ENCODE data around the gene ZNF618. TPM values are rescaled to one million over a fixed set of nuclear protein-coding genes. Genes with fewer than 3 reads are reported as not detected.

ZNF618 gene
- polyA plus RNA-seq, 3 donors, result 0.53 to 1.9 (median 0.78) TPM

DNA sequence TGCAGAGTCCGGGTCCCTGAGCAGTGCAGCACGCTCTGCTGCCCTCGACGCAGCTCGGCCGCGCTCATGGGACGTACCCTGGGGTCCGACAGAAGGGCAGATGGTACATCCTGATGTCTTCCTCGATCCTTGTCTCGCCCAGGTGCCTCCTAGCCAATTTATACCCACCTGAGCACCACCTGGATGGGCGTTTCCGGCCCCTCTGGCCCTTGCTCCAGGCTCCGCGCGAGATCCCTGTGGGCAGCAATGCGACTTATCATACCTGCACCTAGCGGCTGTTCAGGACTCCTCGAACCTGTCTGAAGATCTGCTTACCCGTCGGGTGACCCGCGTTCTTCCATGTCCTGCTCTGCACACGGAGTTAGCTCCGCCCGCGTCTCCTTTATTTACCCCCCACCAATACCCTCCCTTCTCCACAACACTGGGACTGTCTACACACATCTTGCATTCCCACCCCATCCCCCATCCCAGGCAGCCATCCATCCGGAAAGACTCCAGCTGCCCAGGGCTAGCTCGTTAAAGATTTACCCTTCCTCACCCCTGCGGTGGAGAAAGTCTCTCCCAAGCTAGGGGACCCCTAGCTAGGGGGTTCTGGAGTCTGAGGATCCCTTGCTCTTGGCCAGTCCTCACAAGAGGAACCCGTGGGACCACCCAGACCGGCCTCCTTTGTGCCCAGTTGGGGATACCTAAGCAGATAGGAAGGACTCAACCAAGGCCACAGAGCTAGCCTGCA, 223.0 kb downstream of the ZNF618 start, which contains the start of gene KIF12:
Gene KIF12 (minus strand): TSS at position 357 of the 733 bp plus-strand sequence. CDS start 16 bp downstream, at position 341.
- peaks cover 4% of the 10 kb centered on the region for H3K4me1 Mint-ChIP-seq
- Histone ChIP-seq H3K4me1 (ENCODE audit: control insufficient read depth in 1 of 2, insufficient read depth in 2 of 2, low read length in 2 of 2) (peaks cover 0 to 8% of the 10 kb centered on the region in 2 donors), H2AFZ (ENCODE audit: insufficient read depth, low read depth, low read length, poor library complexity, severe bottlenecking) (peak within 1 kb of the TSS; percentile 41), H4K20me1 (ENCODE audit: insufficient read depth, low read length) (no peaks in the 10 kb centered on the region), H3K4me2 (replicated peaks; ENCODE audit: extremely low read depth, low read length, poor library complexity, severe bottlenecking) (peak within 1 kb of the TSS; percentile 68), H3K9me3 (replicated peaks in 1 of 2; ENCODE audit: control insufficient read depth in 1 of 2, insufficient read depth in 1 of 2, low read length in 2 of 2) (peaks cover 4 to 5% of the 10 kb centered on the region in 2 donors), H3K9ac (ENCODE audit: insufficient read depth, low read length, poor library complexity, severe bottlenecking) (peak within 1 kb of the TSS; percentile 15), H3K4me3 (replicated peaks in 1 of 3; ENCODE audit: low read depth in 2 of 3, low read length in 3 of 3) (peak within 1 kb of the TSS in 1 of 3 experiments; percentile 65), H3K27me3 (ENCODE audit: control insufficient read depth in 2 of 2, insufficient read depth in 2 of 2, low read length in 2 of 2) (peaks cover 3 to 28% of the 10 kb centered on the region in 2 donors), H3K36me3 (replicated peaks in 1 of 2; ENCODE audit: control insufficient read depth in 1 of 2, insufficient read depth in 2 of 2, low read length in 2 of 2) (no peaks in the 10 kb centered on the region), H3K79me2 (ENCODE audit: insufficient read depth, low read length) (no peaks in the 10 kb centered on the region), H3K27ac (ENCODE audit: low read depth in 1 of 2, low read length in 2 of 2) (no peak within 1 kb of the TSS)
- no peaks in the 10 kb centered on the region for H3K36me3 Mint-ChIP-seq
- no peak within 1 kb of the TSS for H3K27ac Mint-ChIP-seq
- peaks cover 26 to 61% (median 47%) of the 10 kb centered on the region in 3 donors for H3K27me3 Mint-ChIP-seq (ENCODE audit: low read depth in 3 of 3)
- peak within 1 kb of the TSS in 1 of 2 donors; percentile 70 for H3K4me3 Mint-ChIP-seq
- no peak for DNase-seq
- WGBS (ENCODE audit: insufficient coverage), result 68% methylated on average over 27 of the region's 32 CpGs
- TF ChIP-seq, protein P1, sequence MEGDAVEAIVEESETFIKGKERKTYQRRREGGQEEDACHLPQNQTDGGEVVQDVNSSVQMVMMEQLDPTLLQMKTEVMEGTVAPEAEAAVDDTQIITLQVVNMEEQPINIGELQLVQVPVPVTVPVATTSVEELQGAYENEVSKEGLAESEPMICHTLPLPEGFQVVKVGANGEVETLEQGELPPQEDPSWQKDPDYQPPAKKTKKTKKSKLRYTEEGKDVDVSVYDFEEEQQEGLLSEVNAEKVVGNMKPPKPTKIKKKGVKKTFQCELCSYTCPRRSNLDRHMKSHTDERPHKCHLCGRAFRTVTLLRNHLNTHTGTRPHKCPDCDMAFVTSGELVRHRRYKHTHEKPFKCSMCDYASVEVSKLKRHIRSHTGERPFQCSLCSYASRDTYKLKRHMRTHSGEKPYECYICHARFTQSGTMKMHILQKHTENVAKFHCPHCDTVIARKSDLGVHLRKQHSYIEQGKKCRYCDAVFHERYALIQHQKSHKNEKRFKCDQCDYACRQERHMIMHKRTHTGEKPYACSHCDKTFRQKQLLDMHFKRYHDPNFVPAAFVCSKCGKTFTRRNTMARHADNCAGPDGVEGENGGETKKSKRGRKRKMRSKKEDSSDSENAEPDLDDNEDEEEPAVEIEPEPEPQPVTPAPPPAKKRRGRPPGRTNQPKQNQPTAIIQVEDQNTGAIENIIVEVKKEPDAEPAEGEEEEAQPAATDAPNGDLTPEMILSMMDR (IDR thresholded peaks at IDR 0.05), result no peak
- intact Hi-C loops (cut with micrococcal nuclease), result no loop called here
- H3K9me3 Mint-ChIP-seq, result peaks cover 4 to 19% (median 16%) of the 10 kb centered on the region in 7 donors

DNA sequence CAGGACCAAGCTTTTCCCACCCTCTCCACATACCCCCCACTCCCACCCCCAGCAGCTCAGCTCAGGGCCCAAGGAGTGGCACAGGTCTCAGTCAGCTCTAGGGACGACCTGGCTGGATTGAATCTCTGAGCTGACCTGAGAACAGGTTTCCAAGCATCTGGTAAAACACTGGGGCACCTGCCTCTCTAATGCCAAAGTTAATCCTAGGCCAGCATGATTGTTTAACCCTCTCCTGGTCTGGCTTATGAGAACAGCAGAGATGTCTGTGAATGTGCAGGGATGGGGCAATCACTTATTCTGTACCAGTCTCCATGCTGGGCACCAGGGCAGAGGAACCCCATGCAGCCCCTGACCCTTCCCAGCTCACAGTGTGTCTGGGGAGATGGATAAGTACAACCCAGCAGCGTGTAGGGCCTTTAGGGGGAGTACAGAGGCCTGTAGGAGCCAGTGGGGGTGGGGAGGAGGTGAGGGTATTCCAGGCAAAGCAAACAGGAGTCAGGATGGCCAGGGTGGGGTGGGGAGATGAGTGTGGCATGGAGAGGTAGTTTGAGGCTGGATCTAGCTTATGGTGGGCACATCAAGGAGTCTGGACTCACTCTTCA, 223.7 kb downstream of the ZNF618 start:
- DNase-seq, result no peak
- 91% methylated on average over 2 of the region's 2 CpGs for WGBS (ENCODE audit: insufficient coverage)
- no peaks in the 10 kb centered on the region for H3K79me2 ChIP-seq (ENCODE audit: insufficient read depth, low read length)
- H3K4me2 ChIP-seq (replicated peaks; ENCODE audit: extremely low read depth, low read length, poor library complexity, severe bottlenecking), result no peak overlapping the region
- peaks cover 26 to 65% (median 47%) of the 10 kb centered on the region in 3 donors for H3K27me3 Mint-ChIP-seq (ENCODE audit: low read depth in 3 of 3)
- H3K9me3 Mint-ChIP-seq, result peaks cover 4 to 19% (median 16%) of the 10 kb centered on the region in 7 donors
- TF ChIP-seq, protein P1 (IDR thresholded peaks at IDR 0.05), result no peak
- H3K4me3 Mint-ChIP-seq, result no peak overlapping the region
- peaks cover 4 to 5% of the 10 kb centered on the region in 2 donors for H3K9me3 ChIP-seq (replicated peaks in 1 of 2; ENCODE audit: control insufficient read depth in 1 of 2, insufficient read depth in 1 of 2, low read length in 2 of 2)
- H4K20me1 ChIP-seq (ENCODE audit: insufficient read depth, low read length), result no peaks in the 10 kb centered on the region
- H3K36me3 Mint-ChIP-seq, result no peaks in the 10 kb centered on the region
- no peaks in the 10 kb centered on the region for H3K36me3 ChIP-seq (replicated peaks in 1 of 2; ENCODE audit: control insufficient read depth in 1 of 2, insufficient read depth in 2 of 2, low read length in 2 of 2)
- H3K27ac ChIP-seq (ENCODE audit: low read depth in 1 of 2, low read length in 2 of 2), result no peak overlapping the region
- no peak overlapping the region for H3K4me3 ChIP-seq (replicated peaks in 1 of 3; ENCODE audit: low read depth in 2 of 3, low read length in 3 of 3)
- no peak overlapping the region for H2AFZ ChIP-seq (ENCODE audit: insufficient read depth, low read depth, low read length, poor library complexity, severe bottlenecking)
- no peak overlapping the region for H3K27ac Mint-ChIP-seq
- H3K9ac ChIP-seq (ENCODE audit: insufficient read depth, low read length, poor library complexity, severe bottlenecking), result no peak overlapping the region
- peaks cover 4% of the 10 kb centered on the region for H3K4me1 Mint-ChIP-seq
- H3K4me1 ChIP-seq (ENCODE audit: control insufficient read depth in 1 of 2, insufficient read depth in 2 of 2, low read length in 2 of 2), result peaks cover 0 to 8% of the 10 kb centered on the region in 2 donors
- intact Hi-C loops (cut with micrococcal nuclease), result no loop called here
- H3K27me3 ChIP-seq (ENCODE audit: control insufficient read depth in 2 of 2, insufficient read depth in 2 of 2, low read length in 2 of 2), result peaks cover 3 to 34% of the 10 kb centered on the region in 2 donors

All from CD14-positive monocyte (primary cell).